ENCODE measurements around the gene ATP1A4.

The ATP1A4 gene

DNA sequence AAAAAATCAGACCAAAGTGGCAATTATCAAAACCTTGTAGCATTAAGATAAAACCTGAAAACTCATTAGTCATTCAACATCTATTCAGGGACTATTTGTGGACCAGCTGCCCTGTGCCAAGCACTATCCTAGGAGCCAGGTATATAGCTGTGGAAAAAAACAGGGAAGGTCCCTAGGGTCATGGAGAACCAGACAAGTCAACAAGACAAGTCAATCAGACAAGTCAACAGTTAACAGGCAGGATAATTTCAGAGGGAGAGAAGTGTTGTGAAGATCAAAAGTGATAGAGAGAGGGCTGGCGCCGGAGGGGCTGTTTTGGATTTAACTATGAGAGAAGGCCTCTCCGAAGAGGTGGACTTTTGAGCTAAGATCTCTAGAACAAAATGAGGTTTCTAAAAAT, 3.3 kb upstream of the ATP1A4 start:
- no peak for DNase-seq

DNA sequence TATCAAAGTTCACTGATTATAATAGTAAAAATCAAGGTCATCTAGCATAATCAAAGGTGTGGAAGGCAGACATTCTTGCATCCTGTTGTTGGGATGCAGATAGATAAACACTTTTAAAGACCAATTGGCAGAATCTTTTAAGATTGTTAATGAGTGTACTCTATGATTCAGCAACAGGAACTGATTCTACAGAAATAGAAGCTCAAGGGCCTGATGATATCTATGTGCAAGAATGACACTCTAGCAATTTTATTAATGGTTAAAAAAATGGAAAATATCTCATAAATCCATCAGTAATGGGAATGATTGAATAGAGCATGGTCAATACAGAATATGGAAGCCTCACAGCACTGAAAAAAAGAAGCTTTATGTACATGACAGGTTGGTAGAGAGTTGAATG, 2.2 kb upstream of the ATP1A4 start:
- DNase-seq: no peak

DNA sequence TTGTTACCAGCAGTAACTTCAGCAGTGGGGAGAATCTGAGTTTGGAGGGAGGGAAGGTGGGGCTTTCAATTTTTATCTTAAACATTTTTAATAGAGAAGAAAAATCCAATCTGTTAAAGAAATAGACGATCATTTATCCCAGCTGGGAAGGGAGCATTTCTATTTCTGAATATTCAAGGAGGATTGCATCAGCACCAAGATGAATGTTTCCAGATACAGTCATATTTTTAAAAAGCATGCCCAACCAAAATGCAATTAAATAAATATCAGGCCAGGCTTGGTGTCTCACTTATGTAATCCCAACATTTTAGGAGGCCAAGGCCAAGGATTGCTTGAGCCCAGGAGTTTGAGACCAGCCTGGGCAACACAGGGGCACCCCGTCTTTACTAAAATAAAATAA, 1.7 kb upstream of the ATP1A4 start:
- no peak for DNase-seq

DNA sequence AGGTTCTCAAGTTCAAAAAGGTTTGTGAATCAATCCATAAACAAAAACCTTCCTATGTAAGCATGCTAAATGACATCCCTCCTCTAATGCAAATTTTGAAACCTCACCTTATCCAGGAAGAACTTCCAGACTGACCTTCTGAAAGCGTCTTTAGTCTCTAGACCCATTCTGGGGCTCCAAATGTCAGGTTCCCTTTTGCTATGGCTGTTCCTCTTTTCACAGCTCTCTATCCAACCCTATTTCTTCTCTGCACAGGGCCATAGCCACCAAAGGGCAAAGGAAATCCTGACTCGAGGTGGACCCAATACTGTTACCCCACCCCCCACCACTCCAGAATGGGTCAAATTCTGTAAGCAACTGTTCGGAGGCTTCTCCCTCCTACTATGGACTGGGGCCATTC, 3.4 kb downstream of the ATP1A4 start:
- peak; percentile 56 for DNase-seq

DNA sequence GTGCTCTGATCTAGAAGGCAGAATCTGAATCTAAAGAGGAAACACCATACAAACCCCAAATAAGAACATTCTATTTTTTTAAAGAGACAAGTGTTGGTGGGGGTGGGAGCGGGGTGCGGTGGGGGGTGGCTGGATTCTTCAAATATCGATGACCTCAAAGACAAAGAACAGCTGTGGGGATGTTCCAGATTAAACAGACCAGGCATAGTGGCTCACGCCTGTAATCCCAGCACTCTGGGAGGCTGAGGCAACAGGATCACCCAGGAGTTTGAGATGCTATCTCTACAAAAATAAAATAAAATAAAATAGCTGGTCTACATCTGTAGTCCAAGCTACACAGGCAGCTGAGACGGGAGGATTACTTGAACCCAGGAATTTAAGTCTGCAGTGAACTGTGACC, 5.0 kb downstream of the ATP1A4 start:
- no peak for DNase-seq

DNA sequence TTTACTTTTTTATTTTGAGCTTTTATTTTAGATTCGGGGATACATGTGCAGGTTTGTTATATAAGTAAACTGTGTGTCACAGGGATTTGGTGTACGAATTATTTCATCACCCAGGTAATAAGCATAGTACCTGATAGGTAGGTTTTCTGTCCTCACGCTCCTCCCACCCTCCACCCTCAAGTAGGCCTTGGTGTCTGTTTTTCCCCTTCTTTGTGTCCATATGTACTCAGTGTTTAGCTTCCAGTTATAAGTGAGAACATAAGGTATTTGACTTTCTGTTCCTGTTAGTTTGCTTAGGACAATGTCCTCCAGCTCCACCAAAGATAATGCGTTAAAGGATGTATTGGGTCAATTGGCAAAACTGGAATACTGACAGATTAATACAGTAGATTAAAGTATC, 5.8 kb downstream of the ATP1A4 start:
- DNase-seq: no peak

DNA sequence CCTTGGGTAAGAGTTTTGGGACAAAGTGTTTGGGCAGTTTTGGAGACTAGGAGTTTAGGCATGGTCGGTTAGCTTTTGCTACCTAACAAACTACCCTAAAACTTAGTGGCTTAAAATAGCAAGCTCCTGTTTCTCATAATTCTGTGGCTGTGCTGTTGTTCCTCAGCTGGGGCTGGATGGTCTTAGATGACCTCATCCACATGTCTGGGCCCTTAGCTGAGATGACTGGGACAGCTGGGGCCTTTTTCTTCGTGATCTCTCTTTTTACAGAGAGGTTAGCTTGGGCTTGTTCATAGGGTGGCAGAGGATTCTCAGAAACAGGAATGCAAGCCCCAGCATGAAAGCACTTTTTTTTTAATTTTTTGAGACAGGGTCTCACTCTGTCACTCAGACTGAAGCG, 6.6 kb downstream of the ATP1A4 start:
- DNase-seq: no peak

DNA sequence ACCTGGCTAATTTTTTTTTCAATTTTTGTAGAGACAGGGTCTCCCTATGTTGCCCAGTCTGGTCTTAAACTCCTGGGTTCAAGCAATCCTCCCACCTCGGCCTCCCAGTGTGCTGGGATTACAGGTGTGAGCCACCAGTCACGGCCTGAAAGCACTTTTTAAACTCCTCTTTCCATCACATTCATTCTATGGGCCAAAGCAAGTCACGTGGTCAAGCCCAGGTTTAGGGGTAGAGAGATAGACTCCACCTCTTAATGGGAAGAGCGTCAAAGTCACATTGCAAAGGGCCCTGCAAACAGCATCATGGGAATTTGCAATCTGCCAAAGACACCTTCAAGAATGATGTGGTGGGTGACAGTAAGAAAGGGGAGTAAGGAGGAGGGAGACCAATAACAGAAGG, 7.1 kb downstream of the ATP1A4 start:
- DNase-seq: no peak

DNA sequence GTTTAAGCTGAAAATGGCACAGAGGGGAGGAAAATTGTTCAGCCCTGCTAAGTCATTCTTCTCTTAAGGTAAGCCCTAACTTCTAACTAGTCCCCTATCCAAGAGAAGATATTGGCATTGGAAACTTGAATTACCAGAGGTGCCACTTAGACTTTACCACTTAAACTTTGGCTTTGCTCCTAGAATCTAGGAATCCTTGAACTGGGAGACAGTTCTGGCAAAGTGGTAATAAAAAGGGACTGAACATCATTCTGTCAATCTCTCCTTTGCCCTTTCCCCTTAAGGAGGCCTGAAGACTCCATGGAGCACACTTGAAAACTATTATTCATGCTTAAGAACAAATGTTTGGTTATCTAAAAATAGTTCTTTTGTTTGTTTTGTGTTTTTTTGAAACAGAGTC, 8.4 kb downstream of the ATP1A4 start:
- DNase-seq: no peak

DNA sequence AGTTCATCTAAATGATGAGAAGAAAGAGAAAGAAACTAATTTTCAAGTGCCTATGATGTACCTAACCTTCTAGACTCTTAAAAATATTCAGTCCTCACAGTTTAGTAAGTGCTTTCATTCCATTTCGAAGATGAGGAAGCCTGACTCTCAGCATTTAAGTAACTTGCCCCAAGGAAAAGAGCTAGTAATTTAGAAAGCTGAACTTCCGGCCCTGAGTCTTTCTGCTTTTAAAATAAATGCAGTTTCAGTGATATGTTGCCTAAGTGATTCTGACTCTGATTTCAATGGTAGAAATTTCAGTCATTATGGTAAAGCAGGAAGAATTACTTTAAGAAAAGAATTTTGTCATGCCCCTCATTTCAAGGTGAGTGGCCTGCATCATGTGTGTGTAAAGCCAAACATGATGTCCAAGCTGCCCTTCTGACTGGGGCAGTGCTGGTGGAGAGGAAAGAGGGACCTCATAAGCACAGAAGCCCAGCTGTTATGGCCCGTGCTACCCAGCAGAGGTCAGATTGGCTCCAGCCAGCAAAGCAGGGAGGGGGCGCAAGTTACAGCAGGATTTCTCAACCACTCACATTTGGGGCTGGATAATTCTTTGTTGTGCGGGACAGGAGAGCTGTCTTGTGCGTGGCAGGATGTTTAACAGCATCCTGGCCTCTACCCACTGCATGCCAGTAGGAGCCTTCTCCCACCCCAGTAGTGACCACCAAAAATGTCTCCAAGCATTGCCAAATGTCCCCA, 10.7 kb downstream of the ATP1A4 start:
- DNase-seq: peak; percentile 62

DNA sequence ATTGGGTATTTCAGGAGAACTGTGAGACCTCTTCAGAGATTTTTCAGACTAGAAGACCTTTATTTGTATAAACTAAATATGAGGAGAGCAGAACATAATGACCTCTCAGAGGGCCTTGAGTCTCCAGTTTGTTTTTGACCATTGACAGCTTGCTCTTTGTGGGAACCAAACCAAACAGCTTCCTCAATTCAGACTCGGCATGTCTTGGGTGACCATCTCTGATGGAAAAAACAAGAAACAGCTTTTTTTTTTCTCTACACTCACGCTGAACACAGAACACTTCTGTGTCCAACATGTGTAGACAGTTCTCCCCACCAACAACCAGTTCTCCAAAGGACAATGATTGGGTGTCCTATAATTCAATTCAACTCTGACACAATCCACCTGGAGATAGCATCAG, 11.5 kb downstream of the ATP1A4 start:
- DNase-seq: peak; percentile 55

DNA sequence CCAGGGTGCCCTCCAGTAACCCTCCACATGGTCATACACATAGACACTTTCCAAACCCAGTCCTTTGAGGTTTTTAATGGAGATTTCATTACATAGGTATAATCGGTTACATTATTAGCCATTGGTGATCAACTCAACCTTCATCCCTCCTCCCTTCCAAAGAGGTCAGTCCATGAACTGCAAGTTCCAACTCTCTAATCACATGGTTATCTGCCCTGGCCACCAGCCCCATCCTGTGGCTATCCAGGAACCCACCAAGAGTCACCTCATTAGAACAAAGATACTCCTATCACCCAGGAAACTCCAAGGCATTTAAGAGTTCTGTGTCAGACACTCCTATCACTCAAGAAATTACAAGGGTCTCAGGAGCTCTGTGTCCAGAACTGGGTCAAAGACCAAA, 12.2 kb downstream of the ATP1A4 start:
- peak; percentile 42 for DNase-seq

DNA sequence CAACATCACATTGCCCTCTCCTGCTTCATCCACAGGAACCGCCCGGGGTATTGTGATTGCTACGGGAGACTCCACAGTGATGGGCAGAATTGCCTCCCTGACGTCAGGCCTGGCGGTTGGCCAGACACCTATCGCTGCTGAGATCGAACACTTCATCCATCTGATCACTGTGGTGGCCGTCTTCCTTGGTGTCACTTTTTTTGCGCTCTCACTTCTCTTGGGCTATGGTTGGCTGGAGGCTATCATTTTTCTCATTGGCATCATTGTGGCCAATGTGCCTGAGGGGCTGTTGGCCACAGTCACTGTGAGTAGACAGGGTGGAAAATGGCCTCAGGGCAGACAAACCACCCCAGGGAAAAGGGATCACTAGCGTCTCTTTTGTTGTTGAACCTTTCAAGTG, 12.7 kb downstream of the ATP1A4 start:
- no peak for DNase-seq

DNA sequence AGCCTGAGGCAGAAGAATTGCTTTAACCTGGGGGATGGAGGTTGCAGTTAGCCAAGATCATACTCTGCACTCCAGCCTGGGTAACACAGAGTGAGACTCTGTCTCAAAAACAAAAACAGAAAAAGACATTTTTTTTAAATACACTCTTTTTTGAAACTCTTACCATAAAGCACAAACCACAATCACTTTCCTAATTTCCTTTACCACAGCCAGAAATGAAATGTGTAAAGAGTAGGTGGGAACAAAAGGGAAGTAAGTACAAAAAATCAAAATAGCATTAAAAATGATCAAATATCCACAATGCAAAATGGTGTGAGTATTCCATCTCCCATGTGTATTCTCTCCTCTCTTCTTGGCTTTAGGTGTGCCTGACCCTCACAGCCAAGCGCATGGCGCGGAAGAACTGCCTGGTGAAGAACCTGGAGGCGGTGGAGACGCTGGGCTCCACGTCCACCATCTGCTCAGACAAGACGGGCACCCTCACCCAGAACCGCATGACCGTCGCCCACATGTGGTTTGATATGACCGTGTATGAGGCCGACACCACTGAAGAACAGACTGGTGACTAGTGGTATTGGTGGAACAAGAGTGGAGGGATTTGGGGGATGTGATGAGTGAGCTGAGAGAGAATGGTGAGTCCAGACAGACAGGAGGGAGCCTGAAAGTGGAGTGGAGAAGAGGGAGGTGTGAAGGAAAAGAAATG, 14.9 kb downstream of the ATP1A4 start:
- peak; percentile 77 for DNase-seq

DNA sequence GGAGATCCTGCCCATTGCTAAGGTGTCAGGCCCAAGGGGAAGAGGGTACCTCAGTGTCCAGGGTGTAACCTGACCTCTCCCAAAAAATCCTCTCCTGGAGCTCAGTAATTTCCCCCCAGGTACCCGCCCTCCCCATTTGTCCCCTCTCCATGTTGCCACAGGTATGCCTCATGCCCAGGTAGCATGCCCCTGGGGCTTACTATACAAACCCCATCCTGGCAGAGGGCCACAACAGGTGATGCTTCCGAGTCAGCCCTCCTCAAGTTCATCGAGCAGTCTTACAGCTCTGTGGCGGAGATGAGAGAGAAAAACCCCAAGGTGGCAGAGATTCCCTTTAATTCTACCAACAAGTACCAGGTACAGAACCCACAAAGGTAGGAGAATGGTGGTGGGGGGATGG, 15.7 kb downstream of the ATP1A4 start:
- DNase-seq: no peak

DNA sequence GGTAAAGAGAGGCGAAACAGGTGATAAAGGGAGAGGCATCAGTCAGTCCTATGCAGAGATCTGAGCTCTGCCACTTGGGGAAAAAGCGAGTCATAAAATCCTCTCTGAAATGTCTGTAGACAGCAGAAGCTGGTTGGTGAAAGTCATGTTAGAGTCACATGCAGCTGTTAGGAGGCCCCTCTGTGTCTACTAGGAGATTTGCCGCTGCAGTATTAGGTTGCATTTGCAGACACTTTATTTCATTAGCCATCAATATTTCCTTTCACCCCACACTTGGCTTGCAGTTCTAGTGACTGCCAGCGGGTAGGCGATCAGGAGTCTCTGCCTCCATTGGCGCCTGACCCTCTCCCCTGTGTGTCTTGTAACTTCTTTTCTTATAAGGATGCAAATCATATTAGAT, 16.2 kb downstream of the ATP1A4 start:
- peak; percentile 54 for DNase-seq

DNA sequence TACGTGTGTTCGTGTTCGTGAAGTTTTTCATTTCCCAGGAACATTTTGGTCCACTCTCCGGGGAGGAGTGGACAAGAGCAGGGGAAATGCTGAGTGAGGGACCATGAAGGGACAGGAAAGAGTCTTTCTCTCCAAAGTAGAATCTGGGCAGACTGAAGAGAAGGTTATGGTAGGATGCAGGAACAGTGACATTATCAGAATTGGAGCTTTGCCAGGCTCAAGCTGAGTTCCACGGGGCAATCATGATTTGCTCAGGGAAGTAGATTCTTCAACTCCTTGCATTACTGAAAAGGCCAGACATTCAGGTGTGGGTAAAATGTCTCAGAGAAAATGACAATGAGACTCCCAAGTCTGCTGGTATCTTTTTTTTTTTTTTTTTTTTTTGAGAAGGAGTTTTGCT, 16.6 kb downstream of the ATP1A4 start:
- no peak for DNase-seq

DNA sequence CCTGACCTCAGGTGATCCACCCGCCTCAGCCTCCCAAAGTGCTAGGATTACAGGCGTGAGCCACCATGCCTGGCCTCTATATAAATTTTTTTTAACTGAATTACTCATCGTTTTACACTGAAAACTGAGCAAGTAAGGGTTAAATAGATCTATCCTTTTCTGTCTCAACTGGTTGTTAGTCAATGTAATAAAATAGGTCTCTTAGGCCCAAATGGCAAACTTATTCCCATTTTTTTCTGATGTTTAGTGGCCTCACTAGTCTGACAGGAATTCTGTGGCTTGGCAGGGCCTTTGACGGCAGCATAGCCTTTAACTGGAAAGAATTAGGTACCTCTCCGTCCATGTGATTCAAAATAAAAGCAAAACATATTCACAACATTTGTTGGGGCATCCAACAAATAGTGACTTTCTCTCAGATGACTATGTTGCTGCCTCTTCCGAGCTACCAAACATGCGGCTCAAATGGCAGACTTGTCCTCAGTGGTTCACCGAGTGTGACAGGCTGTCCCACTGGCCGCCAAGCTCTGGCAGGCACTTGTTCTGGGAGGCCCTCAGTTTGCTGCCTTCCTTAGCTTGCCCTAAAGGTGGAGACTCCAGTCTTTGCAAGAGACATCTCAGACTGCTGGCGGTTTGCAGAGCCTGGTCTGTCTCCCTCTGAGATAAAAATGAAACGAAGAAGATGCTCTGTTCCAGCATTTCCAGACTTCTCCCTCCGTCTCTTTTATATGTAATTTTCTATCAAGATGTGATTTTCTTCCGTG, 17.4 kb downstream of the ATP1A4 start:
- no peak for DNase-seq

DNA sequence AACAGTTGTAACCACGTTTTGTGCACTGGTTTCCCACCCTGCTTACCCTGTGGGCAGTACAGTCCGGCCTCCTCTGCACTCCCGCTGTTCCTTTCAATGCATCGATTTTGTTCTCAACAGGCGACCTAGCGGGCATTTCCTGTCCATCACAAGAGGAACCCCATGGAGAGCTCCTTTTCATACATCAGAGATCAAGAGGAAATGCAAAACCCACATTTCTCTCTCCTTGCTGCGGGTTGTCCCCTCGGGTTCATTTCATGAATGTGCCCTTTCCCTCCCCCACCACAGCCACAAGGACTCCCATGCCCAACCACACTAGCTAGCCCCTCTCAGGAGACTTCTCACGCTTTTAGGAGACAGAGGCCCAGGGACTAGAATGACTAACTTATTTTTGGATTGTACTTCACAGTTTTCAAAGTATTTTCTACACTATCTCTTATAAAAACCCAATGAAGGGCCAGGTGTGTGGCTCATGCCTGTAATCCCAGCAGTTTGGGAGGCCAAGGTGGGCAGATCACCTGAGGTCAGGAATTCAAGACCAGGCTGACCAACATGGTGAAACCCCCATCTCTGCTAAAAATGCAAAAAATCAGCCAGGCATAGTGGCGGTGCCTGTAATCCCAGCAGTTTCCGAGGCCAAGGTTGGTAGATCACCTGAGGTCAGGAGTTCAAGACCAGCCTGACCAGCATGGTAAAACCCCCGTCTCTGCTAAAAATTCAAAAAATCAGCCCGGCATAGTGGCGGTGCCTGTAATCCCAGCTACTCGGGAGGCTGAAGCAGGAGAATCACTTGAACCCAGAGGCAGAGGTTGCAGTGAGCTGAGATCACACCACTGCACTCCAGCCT, 18.4 kb downstream of the ATP1A4 start:
- peak; percentile 19 for DNase-seq

DNA sequence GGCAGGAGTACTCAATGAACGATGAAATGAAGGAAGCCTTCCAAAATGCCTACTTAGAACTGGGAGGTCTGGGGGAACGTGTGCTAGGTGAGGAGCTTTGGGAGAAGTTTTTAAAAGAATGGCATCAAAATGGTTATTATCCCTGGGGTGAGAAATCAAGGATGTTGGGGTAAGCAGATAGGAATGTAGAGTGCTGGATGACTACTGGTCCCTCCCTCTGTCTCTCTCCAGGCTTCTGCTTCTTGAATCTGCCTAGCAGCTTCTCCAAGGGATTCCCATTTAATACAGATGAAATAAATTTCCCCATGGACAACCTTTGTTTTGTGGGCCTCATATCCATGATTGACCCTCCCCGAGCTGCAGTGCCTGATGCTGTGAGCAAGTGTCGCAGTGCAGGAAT, 20.0 kb downstream of the ATP1A4 start:
- DNase-seq: no peak

DNA sequence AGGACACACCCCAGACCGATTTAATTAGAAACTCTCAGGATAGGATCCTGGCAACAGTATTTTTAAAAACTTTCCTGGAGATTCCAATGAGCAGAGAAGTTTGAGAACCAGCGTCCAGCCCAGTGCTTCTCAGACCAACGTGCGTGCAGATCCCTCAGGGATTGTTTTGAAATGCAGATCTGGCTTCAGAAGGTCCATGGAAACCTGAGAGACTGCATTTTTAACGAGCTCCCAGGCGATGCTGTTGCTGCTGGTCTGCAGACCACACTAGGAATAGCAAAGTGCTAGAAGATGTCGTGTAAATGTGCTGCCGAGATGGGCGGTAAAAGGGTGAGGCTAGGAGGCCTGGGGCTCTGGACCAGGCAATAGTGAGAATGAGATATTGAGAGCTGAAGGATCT, 20.6 kb downstream of the ATP1A4 start:
- no peak for DNase-seq

DNA sequence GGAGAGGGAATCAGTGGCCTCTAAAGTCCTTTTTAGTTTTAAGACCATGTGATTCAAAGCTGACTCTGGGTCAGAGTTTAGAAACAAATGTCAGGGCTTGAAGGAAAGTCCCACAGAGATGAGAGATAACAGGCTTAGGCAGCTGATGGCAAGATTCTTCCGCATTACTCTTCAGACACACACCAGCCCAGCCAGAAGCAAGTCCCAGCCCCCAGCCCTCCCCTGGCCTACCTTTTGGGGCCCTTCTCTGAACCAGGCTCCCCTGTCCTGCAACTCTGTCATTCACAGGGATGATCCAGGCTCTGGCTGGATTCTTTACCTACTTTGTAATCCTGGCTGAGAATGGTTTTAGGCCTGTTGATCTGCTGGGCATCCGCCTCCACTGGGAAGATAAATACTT, 25.8 kb downstream of the ATP1A4 start:
- no peak for DNase-seq

DNA sequence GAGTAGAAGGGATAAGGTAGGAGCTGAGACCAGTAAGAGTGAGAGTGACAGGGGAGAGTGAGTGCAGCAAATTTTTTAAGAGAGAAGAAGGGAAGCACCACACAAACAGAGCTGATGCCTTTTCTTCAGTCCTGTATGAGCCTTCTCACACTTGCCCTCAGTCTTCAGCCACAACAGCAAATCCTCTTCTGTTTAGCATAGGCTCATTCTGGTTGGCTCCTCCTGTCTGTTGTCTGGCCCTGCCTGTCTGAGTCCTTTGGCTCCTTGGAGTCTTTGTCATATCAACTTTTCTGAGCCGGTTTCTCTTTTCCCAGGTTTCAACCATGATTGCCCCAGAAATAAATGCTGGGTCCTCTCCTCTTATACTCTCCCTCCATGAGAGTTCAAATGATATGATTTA, 26.3 kb downstream of the ATP1A4 start:
- DNase-seq: no peak

Data from inflammatory macrophage treated with lipopolysaccharide for 4 hours (primary cell).